ENCODE measurements around the gene CRYBA4. TPM values are rescaled to one million over a fixed set of nuclear protein-coding genes. Genes with fewer than 3 reads are reported as not detected.

Gene CRYBA4
- total RNA-seq, 4 donors from 2014 or later, result not detected

DNA sequence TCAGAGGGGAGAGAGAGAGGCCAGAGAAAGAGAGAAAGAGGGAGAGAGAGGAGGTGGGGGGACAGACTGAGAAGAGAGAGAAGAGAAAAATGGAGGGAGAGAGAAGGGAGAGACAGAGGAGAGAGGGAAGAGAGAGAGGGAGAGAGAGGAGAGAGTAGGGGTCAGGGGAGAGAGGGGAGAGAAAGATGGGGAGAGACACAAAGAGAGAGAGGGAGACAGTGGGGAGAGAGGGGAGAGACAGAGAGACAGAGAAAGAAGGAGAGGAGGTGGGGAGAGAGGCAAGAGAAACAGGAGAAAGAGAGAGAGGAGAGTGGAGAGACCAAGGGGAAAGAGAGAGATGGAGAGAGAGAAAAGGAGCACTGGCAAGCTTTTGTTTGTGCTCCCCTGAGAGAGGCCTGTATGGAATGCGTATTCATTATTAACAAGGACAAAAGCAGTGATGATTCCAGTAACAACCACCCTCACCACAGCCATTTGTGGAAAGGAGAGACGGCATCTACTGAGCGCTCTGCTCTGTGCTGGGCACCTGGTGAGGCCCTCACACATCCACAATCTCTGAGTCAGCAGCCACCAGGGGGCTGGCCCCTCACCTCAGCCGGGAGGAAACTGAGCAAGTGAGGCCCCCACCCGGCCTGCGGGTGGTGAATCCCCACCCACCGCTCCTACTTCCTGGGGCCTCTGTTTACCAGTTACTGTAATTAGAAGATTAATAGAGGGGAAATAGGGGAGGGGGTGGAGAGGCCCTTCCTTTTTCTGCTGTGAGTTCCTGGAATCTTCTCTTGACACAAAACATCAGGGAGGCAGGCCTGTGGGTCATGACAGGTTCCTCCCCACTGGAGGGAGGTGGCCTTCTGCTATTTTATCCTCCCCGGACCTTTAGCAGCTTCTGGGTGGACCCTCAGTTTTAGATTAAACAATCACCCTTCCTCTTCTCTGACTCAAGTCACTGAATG is 21.0 kb downstream of the CRYBA4 start:
- H3K27me3 ChIP-seq, result peaks cover 15% of the 10 kb centered on the region
- TF ChIP-seq, protein P1, sequence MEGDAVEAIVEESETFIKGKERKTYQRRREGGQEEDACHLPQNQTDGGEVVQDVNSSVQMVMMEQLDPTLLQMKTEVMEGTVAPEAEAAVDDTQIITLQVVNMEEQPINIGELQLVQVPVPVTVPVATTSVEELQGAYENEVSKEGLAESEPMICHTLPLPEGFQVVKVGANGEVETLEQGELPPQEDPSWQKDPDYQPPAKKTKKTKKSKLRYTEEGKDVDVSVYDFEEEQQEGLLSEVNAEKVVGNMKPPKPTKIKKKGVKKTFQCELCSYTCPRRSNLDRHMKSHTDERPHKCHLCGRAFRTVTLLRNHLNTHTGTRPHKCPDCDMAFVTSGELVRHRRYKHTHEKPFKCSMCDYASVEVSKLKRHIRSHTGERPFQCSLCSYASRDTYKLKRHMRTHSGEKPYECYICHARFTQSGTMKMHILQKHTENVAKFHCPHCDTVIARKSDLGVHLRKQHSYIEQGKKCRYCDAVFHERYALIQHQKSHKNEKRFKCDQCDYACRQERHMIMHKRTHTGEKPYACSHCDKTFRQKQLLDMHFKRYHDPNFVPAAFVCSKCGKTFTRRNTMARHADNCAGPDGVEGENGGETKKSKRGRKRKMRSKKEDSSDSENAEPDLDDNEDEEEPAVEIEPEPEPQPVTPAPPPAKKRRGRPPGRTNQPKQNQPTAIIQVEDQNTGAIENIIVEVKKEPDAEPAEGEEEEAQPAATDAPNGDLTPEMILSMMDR (IDR thresholded peaks at IDR 0.05), result no peak
- TF ChIP-seq POLR2AphosphoS5 (IDR thresholded peaks at IDR 0.05) (no peak), POLR2A (IDR thresholded peaks at IDR 0.05) (no peak), EP300 (IDR thresholded peaks at IDR 0.05) (no peak)
- peaks cover 14% of the 10 kb centered on the region for H3K4me1 ChIP-seq
- DNase-seq (ENCODE audit: low spot score in 2 of 2), result no peak
- 40% methylated on average over 8 of the region's 8 CpGs for WGBS
- H3K27ac ChIP-seq, result no peak overlapping the region
- H3K9me3 ChIP-seq, result no peaks in the 10 kb centered on the region
- H3K36me3 ChIP-seq, result no peaks in the 10 kb centered on the region
- no peak overlapping the region for H3K4me3 ChIP-seq

DNA sequence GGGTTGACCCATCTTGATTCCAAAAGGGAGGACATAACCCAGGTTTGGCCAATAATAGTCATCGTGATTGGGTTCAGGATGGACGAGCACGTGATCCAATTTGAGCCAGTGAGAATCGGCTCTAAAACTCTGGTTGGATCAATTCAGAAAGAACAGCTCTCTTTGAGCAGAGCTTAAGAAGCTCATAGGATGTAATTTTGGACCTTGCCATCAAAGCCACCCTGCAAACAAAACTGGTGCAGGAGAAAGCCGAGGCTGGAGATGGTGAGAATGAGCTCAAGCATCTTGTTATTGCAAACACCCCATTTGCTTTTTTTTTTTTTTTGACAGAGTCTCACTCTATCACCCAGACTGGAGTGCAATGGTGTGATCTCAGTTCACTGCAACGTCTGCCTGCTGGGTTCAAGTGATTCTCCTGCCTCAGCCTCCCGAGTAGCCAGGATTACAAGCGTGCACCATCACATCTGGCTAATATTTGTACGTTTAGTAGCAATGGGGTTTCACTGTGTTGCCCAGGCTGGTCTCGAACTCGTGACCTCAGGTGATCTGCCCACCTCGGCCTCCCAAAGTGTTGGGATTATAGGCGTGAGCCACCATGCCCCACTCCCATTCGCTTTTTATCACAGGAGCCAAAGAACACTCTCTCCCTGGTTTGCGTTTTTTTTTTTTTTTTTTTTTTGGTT is 21.8 kb downstream of the CRYBA4 start:
- 85% methylated on average over 15 of the region's 15 CpGs for whole genome bisulfite sequencing
- no peaks in the 10 kb centered on the region for H3K36me3 ChIP-seq
- TF ChIP-seq, protein P1 (IDR thresholded peaks at IDR 0.05), result no peak
- H3K4me1 ChIP-seq, result peaks cover 17% of the 10 kb centered on the region
- H3K27me3 ChIP-seq, result peaks cover 22% of the 10 kb centered on the region
- no peaks in the 10 kb centered on the region for H3K9me3 ChIP-seq
- no peak overlapping the region for H3K27ac ChIP-seq
- H3K4me3 ChIP-seq, result no peak overlapping the region
- no peak for DNase-seq (ENCODE audit: low spot score in 2 of 2)

DNA sequence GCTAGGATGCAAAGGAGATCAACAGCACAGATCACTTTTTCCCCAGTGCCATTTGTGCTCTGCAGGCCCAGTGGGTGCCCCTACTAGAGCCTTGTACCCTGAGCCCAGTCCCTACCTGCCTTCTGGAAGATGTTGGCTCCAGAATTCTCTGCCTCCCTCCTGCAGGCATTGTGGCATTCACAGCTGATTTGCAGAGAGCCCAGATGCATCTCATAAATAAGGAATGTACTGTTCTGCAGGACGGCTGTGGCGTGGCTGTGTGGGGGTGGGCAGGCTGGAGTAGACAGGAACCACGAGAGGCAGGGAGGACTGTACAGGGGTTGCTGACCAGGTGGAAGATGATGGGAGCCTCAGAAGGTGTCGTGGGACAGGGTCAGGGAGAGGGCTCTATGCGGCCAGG is 24.4 kb downstream of the CRYBA4 start:
- Histone ChIP-seq H3K4me3 (no peak overlapping the region), H3K36me3 (no peaks in the 10 kb centered on the region), H3K27ac (no peak overlapping the region), H3K4me1 (peaks cover 17% of the 10 kb centered on the region), H3K9me3 (no peaks in the 10 kb centered on the region), H3K27me3 (peaks cover 32% of the 10 kb centered on the region)
- no peak for DNase-seq (ENCODE audit: low spot score in 2 of 2)
- no peak for TF ChIP-seq POLR2A (IDR thresholded peaks at IDR 0.05)
- no peak for TF ChIP-seq POLR2AphosphoS5 (IDR thresholded peaks at IDR 0.05)
- TF ChIP-seq, protein P1 (IDR thresholded peaks at IDR 0.05), result no peak
- TF ChIP-seq EP300 (IDR thresholded peaks at IDR 0.05), result no peak
- WGBS, result 47% methylated on average over 5 of the region's 5 CpGs

DNA sequence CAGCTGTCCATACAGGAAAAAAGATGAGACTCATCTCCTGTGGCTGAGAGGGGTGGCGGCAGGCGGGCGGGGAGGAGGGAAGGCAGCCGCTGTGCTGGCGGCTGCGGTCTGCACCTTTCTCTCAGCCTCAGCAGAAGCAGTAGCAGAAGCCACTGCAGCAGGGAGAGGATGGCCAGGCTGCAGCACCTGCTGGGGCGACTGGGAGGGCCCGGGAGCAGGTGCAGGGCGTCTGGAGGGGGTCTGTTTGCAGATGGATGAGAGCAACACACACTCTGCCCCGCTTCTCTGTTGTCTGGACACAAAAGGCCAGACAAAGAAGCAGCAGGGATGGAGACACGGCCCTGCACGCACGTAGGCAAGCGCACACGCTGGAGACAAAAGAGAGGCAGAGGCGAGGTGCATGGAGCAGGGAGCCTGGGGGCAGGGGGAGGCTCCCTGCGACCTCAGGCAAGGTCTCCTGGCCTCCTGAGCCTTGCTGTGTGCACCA is 26.3 kb downstream of the CRYBA4 start:
- H3K4me3 ChIP-seq, result no peak overlapping the region
- H3K9me3 ChIP-seq, result no peaks in the 10 kb centered on the region
- H3K27ac ChIP-seq, result no peak overlapping the region
- WGBS, result 36% methylated on average over 17 of the region's 17 CpGs
- H3K4me1 ChIP-seq, result peaks cover 17% of the 10 kb centered on the region
- TF ChIP-seq POLR2AphosphoS5 (IDR thresholded peaks at IDR 0.05), result no peak
- no peak for TF ChIP-seq POLR2A (IDR thresholded peaks at IDR 0.05)
- TF ChIP-seq EP300 (IDR thresholded peaks at IDR 0.05), result no peak
- TF ChIP-seq, protein P1 (IDR thresholded peaks at IDR 0.05), result no peak
- peaks cover 32% of the 10 kb centered on the region for H3K27me3 ChIP-seq
- no peaks in the 10 kb centered on the region for H3K36me3 ChIP-seq
- no peak for DNase-seq (ENCODE audit: low spot score in 2 of 2)
